PC-3 (cell line): ENCODE data around the gene VWA3B.

Source experiments
- CTCF ChIP-seq: fragments of 300-600 bp; sonication (generic); conservative IDR thresholded peaks from 2 replicates; pipeline ENCODE4 v1.5.1; 2017; ENCODE audit warnings: antibody characterized with exemption, low read depth, mild to moderate bottlenecking, low read length
- EZH2phosphoT487 ChIP-seq: fragments of 300-600 bp; sonication (generic); IDR thresholded peaks from 2 replicates; pipeline ENCODE4 v1.6.1; 2018; ENCODE audit warnings: mild to moderate bottlenecking, antibody characterized with exemption, low read length, borderline replicate concordance

- no peak for TF ChIP-seq CTCF
- TF ChIP-seq EZH2phosphoT487 = no peak
Measured at GRCh38 chr2:98315957-98316356, 229.0 kb downstream of the VWA3B start.
